Left lung (tissue), 10 donors: ENCODE measurements around the gene MICAL2. TPM values are rescaled to one million over a fixed set of nuclear protein-coding genes. Genes with fewer than 3 reads are reported as not detected.

Experiments
- ATAC-seq: fragments of 200-7000 bp; cut with Tn5 transposase; one replicate; pipeline ENCODE4 v1.9.1; 2020; ENCODE audit warnings: moderate library complexity
- DNase-seq, 4 donors: peaks; one replicate each; pipeline ENCODE4 v3.0.0-alpha.2; 2013 to 2020
- H3K27ac ChIP-seq, 2 donors: fragments of 200-600 bp; sonication (generic) in 1 of 2; one replicate each; pipeline versions ENCODE4 v1.5.0 to v1.8.0; 2020 to 2021
- H3K27me3 ChIP-seq, 2 donors: fragments of 200-600 bp; sonication (generic) in 1 of 2; one replicate each; pipeline versions ENCODE4 v1.5.0 to v1.8.0; 2020 to 2021
- H3K36me3 ChIP-seq, 2 donors: fragments of 200-600 bp; sonication (generic) in 1 of 2; one replicate each; pipeline versions ENCODE4 v1.5.0 to v1.8.0; 2020 to 2021
- H3K4me1 ChIP-seq, 2 donors: fragments of 200-600 bp; one replicate each; pipeline ENCODE4 v1.8.0; 2021
- H3K4me3 ChIP-seq, 2 donors: fragments of 200-600 bp; sonication (generic) in 1 of 2; one replicate each; pipeline versions ENCODE4 v1.5.0 to v1.8.0; 2020 to 2021; ENCODE audit warnings: mild to moderate bottlenecking in 1 of 2
- H3K9me3 ChIP-seq, 2 donors: fragments of 200-600 bp; sonication (generic) in 1 of 2; one replicate each; pipeline versions ENCODE4 v1.5.0 to v1.8.0; 2020 to 2021
- intact Hi-C, 2 donors: fragments of 100-400 bp; cut with DNase I; formaldehyde crosslinking; loops; one replicate each; pipeline versions ENCODE4 v1.11.2 to v1.14.2; 2022
- polyA plus RNA-seq, 6 donors: library from polyadenylated mRNA; unstranded; fragments of 120-200 nt; gene quantifications; one replicate each; pipeline ENCODE4 v1.2.1, GENCODE V29; 2013; ENCODE audit not compliant: insufficient read length in 6 of 6
- total RNA-seq, 2 donors: library from RNA; stranded (reverse); fragmentation: NEBNext Ultra II Directional; extraction: Animal tissue kit (Norgen Biotek cat#: 25700); gene quantifications; one replicate each; pipeline ENCODE4 v1.2.1, GENCODE V29; 2021
- TF ChIP-seq, protein P1 (sequence below), 2 donors: fragments of 200-600 bp; sonication (generic) in 1 of 2; IDR thresholded peaks; one replicate each; pipeline versions ENCODE4 v1.5.0 to v1.8.0; 2021; ENCODE audit warnings: antibody characterized with exemption in 2 of 2
- donor health status: DM: no; HTN: yes; CAD: no.
- donor health status: DM: no; HTN: no; CAD: no.

Gene MICAL2
- total and polyA plus RNA-seq, 8 donors: 49.8 to 293 (median 89.4) TPM

DNA sequence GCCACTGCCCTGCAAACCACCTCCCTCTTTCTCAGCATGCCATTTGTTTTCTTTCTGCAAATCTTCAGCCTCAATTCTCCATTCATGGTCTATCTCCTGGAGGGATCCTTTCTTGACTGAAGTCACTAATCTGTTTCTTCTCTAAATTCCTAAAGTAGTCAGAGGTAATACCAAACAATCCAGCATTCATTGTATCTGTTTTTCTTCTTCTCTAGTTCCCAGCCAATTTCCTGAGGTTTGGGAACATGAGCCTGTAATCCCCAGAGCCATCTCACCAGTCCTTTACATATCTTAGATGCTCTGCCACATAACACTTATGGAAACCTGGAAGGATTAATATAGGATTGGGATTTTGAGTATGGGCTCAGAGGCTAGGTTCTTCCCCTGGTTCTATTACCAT is 86.5 kb downstream of the MICAL2 start:
- no peak overlapping the region for H3K4me3 ChIP-seq
- DNase-seq (no peak), ATAC-seq (no peak)
- H3K27ac ChIP-seq: peak overlapping the region in 1 of 2 donors; percentile 3
- intact Hi-C loops: no loop called here
- peaks cover 14 to 28% of the 10 kb centered on the region in 2 donors for H3K4me1 ChIP-seq
- TF ChIP-seq, protein P1, sequence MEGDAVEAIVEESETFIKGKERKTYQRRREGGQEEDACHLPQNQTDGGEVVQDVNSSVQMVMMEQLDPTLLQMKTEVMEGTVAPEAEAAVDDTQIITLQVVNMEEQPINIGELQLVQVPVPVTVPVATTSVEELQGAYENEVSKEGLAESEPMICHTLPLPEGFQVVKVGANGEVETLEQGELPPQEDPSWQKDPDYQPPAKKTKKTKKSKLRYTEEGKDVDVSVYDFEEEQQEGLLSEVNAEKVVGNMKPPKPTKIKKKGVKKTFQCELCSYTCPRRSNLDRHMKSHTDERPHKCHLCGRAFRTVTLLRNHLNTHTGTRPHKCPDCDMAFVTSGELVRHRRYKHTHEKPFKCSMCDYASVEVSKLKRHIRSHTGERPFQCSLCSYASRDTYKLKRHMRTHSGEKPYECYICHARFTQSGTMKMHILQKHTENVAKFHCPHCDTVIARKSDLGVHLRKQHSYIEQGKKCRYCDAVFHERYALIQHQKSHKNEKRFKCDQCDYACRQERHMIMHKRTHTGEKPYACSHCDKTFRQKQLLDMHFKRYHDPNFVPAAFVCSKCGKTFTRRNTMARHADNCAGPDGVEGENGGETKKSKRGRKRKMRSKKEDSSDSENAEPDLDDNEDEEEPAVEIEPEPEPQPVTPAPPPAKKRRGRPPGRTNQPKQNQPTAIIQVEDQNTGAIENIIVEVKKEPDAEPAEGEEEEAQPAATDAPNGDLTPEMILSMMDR (IDR thresholded peaks at IDR 0.05): no peak
- peaks cover 0 to 14% of the 10 kb centered on the region in 2 donors for H3K36me3 ChIP-seq
- H3K9me3 ChIP-seq: no peaks in the 10 kb centered on the region
- no peaks in the 10 kb centered on the region for H3K27me3 ChIP-seq

DNA sequence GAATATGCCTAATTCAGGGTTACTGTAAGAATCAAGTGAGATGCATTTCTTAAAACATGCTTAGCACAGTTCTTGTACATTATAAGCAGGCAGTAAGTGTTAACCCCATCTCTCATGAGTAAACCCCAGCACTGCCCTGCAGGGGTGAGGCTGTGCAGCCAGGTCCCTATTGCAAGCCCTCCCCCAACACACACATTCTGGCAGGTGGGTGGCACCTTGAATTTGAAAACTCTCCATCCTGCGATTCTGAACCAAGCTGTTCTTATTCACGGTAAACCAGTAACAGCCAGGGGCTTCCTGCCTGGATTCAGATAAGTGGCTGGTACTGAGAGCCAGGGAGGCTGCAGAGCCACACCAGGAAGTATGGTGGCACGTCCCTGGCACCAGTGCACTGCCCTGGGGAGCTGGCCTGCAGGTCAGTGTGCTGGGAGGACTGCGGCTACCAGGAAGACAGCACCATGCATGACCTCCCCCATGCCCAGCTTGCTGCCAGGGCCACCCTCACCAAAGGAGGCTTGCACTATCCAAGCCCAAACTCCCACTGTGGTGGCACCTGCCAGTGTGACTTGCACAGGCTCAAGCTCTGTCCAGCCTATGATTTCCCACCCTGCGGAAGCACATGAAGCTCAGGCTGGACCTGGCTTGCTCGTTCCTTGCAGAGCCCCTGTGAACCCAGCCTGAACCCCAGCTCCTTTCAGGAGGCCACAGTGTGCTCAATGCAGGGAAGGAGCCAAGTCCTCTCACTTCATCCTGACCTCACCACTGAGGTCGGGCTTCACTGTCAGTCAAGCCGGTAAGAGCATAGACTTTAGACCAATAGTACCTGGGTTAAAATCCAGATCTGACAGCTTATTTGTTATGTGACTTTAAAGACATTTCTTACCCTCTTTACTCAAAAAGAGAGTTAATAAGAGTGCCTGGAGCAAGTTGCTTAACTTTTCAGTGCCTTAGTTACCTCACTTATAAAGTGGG is 88.1 kb downstream of the MICAL2 start:
- DNase-seq (no peak), ATAC-seq (peak; percentile 25)
- Histone ChIP-seq H3K27me3 (no peaks in the 10 kb centered on the region), H3K36me3 (peaks cover 0 to 14% of the 10 kb centered on the region in 2 donors), H3K4me3 (no peak overlapping the region), H3K27ac (peak overlapping the region in 1 of 2 donors; percentile 7), H3K9me3 (no peaks in the 10 kb centered on the region), H3K4me1 (peaks cover 14 to 38% of the 10 kb centered on the region in 2 donors)
- TF ChIP-seq, protein P1 (IDR thresholded peaks at IDR 0.05): no peak
- intact Hi-C loops: no loop called here

DNA sequence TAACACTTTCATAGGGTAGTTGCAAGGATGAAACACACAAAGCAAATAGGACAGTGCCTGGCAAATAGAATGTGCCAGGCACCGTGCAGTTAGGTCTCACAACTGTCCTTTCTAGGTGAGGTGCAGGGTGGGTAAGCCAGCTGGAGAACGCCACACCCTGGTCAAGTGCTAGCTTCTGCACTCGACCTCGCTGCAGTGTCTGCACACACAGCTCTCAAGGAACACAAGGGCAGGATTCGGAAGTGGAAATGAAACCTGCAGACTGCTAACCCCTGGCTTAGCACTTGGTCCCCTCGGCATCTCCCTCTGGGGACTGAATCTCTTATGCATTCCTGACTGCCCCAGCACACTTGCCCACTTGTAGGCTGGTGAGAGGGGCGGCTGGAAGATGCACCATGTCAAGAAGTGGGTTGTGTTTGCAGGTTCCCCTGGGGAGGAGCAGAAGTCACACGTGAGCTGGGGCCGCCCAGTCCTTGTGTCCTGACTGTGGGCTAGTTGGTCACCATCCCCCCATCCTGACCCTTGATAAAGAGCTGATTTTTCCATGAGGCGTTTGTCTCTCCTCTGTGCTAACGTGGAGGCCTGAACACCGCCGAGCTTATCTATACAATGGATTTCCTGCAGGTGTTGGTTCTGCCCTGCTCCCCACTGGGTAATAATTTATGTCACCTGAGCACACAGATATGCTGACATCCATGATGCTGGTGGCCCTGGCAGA is 89.0 kb downstream of the MICAL2 start:
- intact Hi-C loops: no loop called here
- peaks cover 0 to 19% of the 10 kb centered on the region in 2 donors for H3K36me3 ChIP-seq
- TF ChIP-seq, protein P1 (IDR thresholded peaks at IDR 0.05): no peak
- no peak for DNase-seq
- no peaks in the 10 kb centered on the region for H3K27me3 ChIP-seq
- H3K27ac ChIP-seq: no peak overlapping the region
- no peak overlapping the region for H3K4me3 ChIP-seq
- no peaks in the 10 kb centered on the region for H3K9me3 ChIP-seq
- peak; percentile 73 for ATAC-seq
- peaks cover 14 to 38% of the 10 kb centered on the region in 2 donors for H3K4me1 ChIP-seq

DNA sequence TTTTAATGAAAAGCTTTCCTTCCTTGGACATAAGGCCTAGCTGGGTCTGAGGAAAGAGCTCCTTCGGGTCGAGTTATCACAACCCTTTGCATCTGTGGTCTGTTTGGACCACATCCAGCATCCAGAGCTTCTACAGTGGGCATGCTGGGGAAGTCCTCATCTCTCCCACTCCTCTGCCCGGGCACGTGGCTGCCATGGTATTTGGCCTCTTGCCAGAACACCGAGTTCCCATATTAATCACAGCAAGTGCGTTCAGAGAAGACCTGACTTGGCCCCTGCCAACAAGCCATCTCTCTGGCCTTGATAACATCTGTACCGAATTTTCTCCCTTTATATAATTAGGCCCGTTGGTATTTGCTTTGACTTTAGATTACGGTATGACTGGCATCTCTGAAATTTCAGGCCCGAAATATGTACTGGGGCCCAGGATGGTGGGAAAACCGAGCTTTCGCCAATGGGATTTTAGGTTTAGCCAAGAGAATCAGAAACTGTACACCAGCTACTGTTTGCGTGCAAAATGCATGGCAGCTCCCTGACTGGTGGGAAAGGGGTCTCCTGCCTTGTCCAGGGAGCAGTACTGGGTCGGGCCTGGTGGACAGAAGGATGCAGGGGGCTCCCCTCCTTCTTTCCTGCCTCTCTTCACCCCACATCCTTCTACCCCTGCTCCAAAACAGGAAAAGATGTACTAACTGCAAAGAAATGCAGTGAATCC is 90.0 kb downstream of the MICAL2 start:
- peak; percentile 6 for ATAC-seq
- Histone ChIP-seq H3K4me3 (no peak overlapping the region), H3K36me3 (peaks cover 0 to 29% of the 10 kb centered on the region in 2 donors), H3K4me1 (peaks cover 14 to 38% of the 10 kb centered on the region in 2 donors), H3K9me3 (no peaks in the 10 kb centered on the region), H3K27me3 (no peaks in the 10 kb centered on the region), H3K27ac (peak overlapping the region; percentile 16 to 55)
- TF ChIP-seq, protein P1 (IDR thresholded peaks at IDR 0.05): no peak
- no peak for DNase-seq
- intact Hi-C loops: no loop called here
